Epithelial cell of prostate (primary cell): ENCODE measurements around the gene ZCWPW1.

Experiments used
- DNase-seq: peaks from one replicate; pipeline ENCODE4 v3.0.0-alpha.2; 2011; ENCODE audit warnings: low read depth, low spot score
- H3K27ac ChIP-seq: fragments of 450-650 bp; 2 replicates; pipeline ENCODE4 v1.5.1; 2017; ENCODE audit warnings: mild to moderate bottlenecking

The ZCWPW1 gene

GRCh38 chr7:100428199-100428966 is at the start of gene ZCWPW1:
Gene ZCWPW1, minus strand, starts transcription at chr7:100428703. Its CDS starts 8,054 bp downstream, at chr7:100420649.
- peak; percentile 84 for DNase-seq
- H3K27ac ChIP-seq: peak within 1 kb of the TSS; percentile 96

- DNase-seq: no peak
- H3K27ac ChIP-seq: no peak overlapping the region
Measured at GRCh38 chr7:100477871-100478267, 49.4 kb upstream of the ZCWPW1 start.

GRCh38 chr7:100476903-100477870 is 48.7 kb upstream of the ZCWPW1 start:
- DNase-seq: no peak
- H3K27ac ChIP-seq: no peak overlapping the region

GRCh38 chr7:100476101-100476780 is 47.7 kb upstream of the ZCWPW1 start:
- no peak for DNase-seq
- no peak overlapping the region for H3K27ac ChIP-seq

GRCh38 chr7:100475549-100475948 is 47.0 kb upstream of the ZCWPW1 start:
- DNase-seq: no peak
- no peak overlapping the region for H3K27ac ChIP-seq

GRCh38 chr7:100472854-100473499 is 44.5 kb upstream of the ZCWPW1 start:
- no peak overlapping the region for H3K27ac ChIP-seq
- no peak for DNase-seq

- no peak for DNase-seq
- no peak overlapping the region for H3K27ac ChIP-seq
Measured at GRCh38 chr7:100472121-100472851, 43.8 kb upstream of the ZCWPW1 start.

GRCh38 chr7:100471021-100471420 is 42.5 kb upstream of the ZCWPW1 start:
- no peak overlapping the region for H3K27ac ChIP-seq
- DNase-seq: no peak

GRCh38 chr7:100469227-100470044 is 40.9 kb upstream of the ZCWPW1 start:
- H3K27ac ChIP-seq: no peak overlapping the region
- DNase-seq: no peak

- DNase-seq: no peak
- H3K27ac ChIP-seq: no peak overlapping the region
Measured at GRCh38 chr7:100467638-100468373, 39.3 kb upstream of the ZCWPW1 start.

- no peak for DNase-seq
- H3K27ac ChIP-seq: no peak overlapping the region
Measured at GRCh38 chr7:100466653-100467605, 38.4 kb upstream of the ZCWPW1 start.

- H3K27ac ChIP-seq: no peak overlapping the region
- no peak for DNase-seq
Measured at GRCh38 chr7:100465702-100466311, 37.3 kb upstream of the ZCWPW1 start.

GRCh38 chr7:100465299-100465698 is 36.8 kb upstream of the ZCWPW1 start:
- no peak overlapping the region for H3K27ac ChIP-seq
- DNase-seq: no peak

GRCh38 chr7:100464791-100465190 is 36.3 kb upstream of the ZCWPW1 start:
- no peak overlapping the region for H3K27ac ChIP-seq
- no peak for DNase-seq

GRCh38 chr7:100464210-100464660 is 35.7 kb upstream of the ZCWPW1 start, which contains the start of gene SPACDR:
Gene SPACDR, minus strand, starts transcription at chr7:100464260. Its CDS starts 235 bp downstream, at chr7:100464025.
- H3K27ac ChIP-seq: no peak within 1 kb of the TSS
- no peak for DNase-seq

GRCh38 chr7:100457033-100457432 is 28.5 kb upstream of the ZCWPW1 start:
- no peak for DNase-seq
- H3K27ac ChIP-seq: no peak overlapping the region
